Esophagus muscularis mucosa (tissue), 4 donors: ENCODE results near the gene ITGB5. TPM values are rescaled to one million over a fixed set of nuclear protein-coding genes. Genes with fewer than 3 reads are reported as not detected.

Experiments
- DNase-seq: peaks from one replicate; pipeline ENCODE4 v3.0.0-alpha.2; 2017; ENCODE audit errors: extremely low spot score
- H3K27ac ChIP-seq, 4 donors: fragments of 200-600 bp; sonication (generic); replicated peaks in 1 of 4; 1 replicate in 3 of 4; 2 replicates in 1 of 4; pipeline ENCODE4 v1.5.1; 2016 to 2019; ENCODE audit warnings: mild to moderate bottlenecking in 1 of 4
- H3K27me3 ChIP-seq, 4 donors: fragments of 200-600 bp; sonication (generic); one replicate each; pipeline versions ENCODE4 v1.5.1 to v1.6.0; 2016 to 2019
- H3K36me3 ChIP-seq, 4 donors: fragments of 200-600 bp; sonication (generic); one replicate each; pipeline ENCODE4 v1.5.1; 2016 to 2019
- H3K4me1 ChIP-seq, 4 donors: fragments of 200-600 bp; sonication (generic); one replicate each; pipeline ENCODE4 v1.5.1; 2016 to 2019
- H3K4me3 ChIP-seq, 4 donors: fragments of 200-600 bp; sonication (generic); 1 replicate in 2 of 4; 2 replicates in 2 of 4; pipeline ENCODE4 v1.5.1; 2016 to 2019; ENCODE audit warnings: mild to moderate bottlenecking in 4 of 4, moderate library complexity in 1 of 4
- H3K9me3 ChIP-seq, 4 donors: fragments of 200-600 bp; sonication (generic); 1 replicate in 3 of 4; 2 replicates in 1 of 4; pipeline ENCODE4 v1.5.1; 2016 to 2019
- EP300 ChIP-seq: sonication (generic); formaldehyde crosslinking; IDR thresholded peaks from one replicate; pipeline ENCODE4 v1.6.1; 2017; ENCODE audit warnings: antibody characterized with exemption
- POLR2A ChIP-seq: fragments of 450-650 bp; IDR thresholded peaks from one replicate; pipeline ENCODE4 v1.6.1; 2017; ENCODE audit warnings: antibody characterized with exemption, moderate library complexity, mild to moderate bottlenecking, low read depth
- POLR2AphosphoS5 ChIP-seq, 2 donors: sonication (generic); formaldehyde crosslinking; IDR thresholded peaks; one replicate each; pipeline ENCODE4 v1.6.1; 2017; ENCODE audit warnings: antibody characterized with exemption in 2 of 2
- WGBS: methylation state at CpG from one replicate; pipeline ENCODE4 v1.1.5; 2018; 5-methylcytosine and 5-hydroxymethylcytosine counted together
- intact Hi-C: fragments of 100-400 bp; cut with DNase I; formaldehyde crosslinking; loops from one replicate; pipeline ENCODE4 v1.15.1; 2023
- total RNA-seq, 4 donors: library from RNA; depleted of rRNA; stranded (reverse); fragments of >200 nt; gene quantifications; one replicate each; pipeline versions ENCODE4 v1.1.0 to v1.2.1, GENCODE V29; 2016
- TF ChIP-seq, protein P1 (sequence below), 3 experiments: fragments of 200-600 bp in 2 of 3; fragments of 450-650 bp in 1 of 3; sonication (generic) in 2 of 3; IDR thresholded peaks; one replicate each; pipeline ENCODE4 v1.5.1; 2017 to 2019; ENCODE audit warnings: antibody characterized with exemption in 3 of 3, mild to moderate bottlenecking in 2 of 3, moderate library complexity in 1 of 3

ITGB5 gene
- total RNA-seq, 4 donors from 2014 or later, result 114 to 284 (median 188) TPM

DNA sequence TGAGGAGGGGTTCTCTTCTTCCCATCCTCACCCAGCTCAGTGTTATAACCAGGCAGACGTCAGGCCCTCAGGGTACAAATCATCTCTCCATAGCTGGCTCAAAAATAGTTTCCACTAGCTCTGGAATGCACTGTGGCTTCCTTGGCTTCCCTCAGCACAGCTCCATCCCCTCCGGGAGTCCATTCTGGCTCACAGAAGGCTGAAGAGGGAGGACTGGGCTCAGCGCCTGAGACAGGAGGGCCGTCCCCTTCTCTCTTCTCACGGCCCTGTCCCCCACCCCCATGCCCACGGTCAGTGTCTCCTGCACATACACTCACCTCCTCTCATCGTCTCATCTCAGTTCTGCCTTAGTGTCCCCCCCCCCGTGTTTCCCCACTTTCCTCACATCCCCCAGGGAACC, 106.8 kb downstream of the ITGB5 start:
- Histone ChIP-seq H3K4me1 (peaks cover 41 to 67% (median 52%) of the 10 kb centered on the region in 4 donors), H3K27ac (peak overlapping the region; percentile 89 to 93 (median 91)), H3K36me3 (peaks cover 0 to 19% (median 5%) of the 10 kb centered on the region in 4 donors), H3K4me3 (peak overlapping the region in 2 of 4 donors; percentile 4 to 11), H3K27me3 (no peaks in the 10 kb centered on the region), H3K9me3 (no peaks in the 10 kb centered on the region)
- WGBS, result 5% methylated on average over 8 of the region's 8 CpGs
- TF ChIP-seq EP300 (no peak), POLR2A (no peak), POLR2AphosphoS5 (IDR thresholded peaks at IDR 0.05) (peak; percentile 32 to 41)
- TF ChIP-seq, protein P1, sequence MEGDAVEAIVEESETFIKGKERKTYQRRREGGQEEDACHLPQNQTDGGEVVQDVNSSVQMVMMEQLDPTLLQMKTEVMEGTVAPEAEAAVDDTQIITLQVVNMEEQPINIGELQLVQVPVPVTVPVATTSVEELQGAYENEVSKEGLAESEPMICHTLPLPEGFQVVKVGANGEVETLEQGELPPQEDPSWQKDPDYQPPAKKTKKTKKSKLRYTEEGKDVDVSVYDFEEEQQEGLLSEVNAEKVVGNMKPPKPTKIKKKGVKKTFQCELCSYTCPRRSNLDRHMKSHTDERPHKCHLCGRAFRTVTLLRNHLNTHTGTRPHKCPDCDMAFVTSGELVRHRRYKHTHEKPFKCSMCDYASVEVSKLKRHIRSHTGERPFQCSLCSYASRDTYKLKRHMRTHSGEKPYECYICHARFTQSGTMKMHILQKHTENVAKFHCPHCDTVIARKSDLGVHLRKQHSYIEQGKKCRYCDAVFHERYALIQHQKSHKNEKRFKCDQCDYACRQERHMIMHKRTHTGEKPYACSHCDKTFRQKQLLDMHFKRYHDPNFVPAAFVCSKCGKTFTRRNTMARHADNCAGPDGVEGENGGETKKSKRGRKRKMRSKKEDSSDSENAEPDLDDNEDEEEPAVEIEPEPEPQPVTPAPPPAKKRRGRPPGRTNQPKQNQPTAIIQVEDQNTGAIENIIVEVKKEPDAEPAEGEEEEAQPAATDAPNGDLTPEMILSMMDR (IDR thresholded peaks at IDR 0.05), result no peak
- intact Hi-C loops, result no loop called here
- no peak for DNase-seq

DNA sequence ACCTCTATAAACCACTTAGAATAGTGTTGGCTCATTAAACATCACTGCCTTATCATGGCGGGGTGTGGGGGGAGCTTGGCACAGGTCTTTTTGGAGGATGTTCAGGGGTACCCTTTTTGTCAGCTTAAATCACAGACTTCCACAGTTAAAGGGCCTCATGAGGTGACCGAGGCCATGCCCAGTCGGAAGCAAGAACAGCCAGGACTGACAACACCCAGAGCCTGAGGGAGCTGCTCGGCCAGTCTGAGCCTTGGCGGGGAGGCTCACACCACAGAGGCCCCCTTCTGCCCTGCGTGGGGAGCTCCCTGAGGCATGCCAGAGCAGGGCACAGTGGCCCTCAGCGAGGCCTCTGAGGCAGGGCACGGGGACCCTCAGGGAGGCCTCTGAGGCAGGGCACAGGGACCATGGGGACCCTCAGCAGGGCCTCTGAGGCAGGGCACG, 107.4 kb downstream of the ITGB5 start:
- peaks cover 46 to 69% (median 51%) of the 10 kb centered on the region in 4 donors for H3K4me1 ChIP-seq
- H3K27ac ChIP-seq, result peak overlapping the region; percentile 89 to 93 (median 91)
- DNase-seq, result no peak
- H3K27me3 ChIP-seq, result no peaks in the 10 kb centered on the region
- TF ChIP-seq EP300 (no peak), POLR2AphosphoS5 (IDR thresholded peaks at IDR 0.05) (no peak), POLR2A (no peak)
- TF ChIP-seq, protein P1 (IDR thresholded peaks at IDR 0.05), result no peak
- intact Hi-C loops, result no loop called here
- no peaks in the 10 kb centered on the region for H3K9me3 ChIP-seq
- 86% methylated on average over 4 of the region's 9 CpGs for WGBS
- H3K36me3 ChIP-seq, result peaks cover 0 to 25% (median 4%) of the 10 kb centered on the region in 4 donors
- H3K4me3 ChIP-seq, result peak overlapping the region in 1 of 4 donors; percentile 4

DNA sequence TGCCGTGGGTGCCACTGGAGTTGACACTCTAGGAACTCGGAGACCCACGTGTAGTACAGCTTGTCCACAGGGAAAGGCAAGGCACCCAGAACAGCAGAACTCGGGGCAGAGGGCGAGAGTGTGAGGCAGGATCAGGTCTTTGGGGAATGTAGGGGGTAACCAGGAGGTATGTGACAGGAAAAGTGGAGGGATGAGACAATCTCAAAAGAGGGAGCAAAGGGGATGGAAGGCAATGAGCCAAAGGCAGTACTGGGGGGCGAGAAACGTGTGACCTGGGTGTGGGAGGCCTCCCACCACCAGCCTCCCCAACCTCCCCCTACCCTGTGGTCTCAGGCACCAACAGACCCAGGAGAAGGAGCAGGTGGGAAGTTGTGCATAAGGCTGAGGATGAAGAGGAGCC, 108.0 kb downstream of the ITGB5 start:
- no peak for DNase-seq

GRCh38 chr3:124777762-124778470, 109.2 kb downstream of the ITGB5 start:
- Histone ChIP-seq H3K36me3 (peaks cover 0 to 35% (median 6%) of the 10 kb centered on the region in 4 donors), H3K9me3 (no peaks in the 10 kb centered on the region), H3K4me3 (no peak overlapping the region), H3K27me3 (no peaks in the 10 kb centered on the region), H3K27ac (peak overlapping the region; percentile 89 to 93 (median 91)), H3K4me1 (peaks cover 65 to 77% (median 69%) of the 10 kb centered on the region in 4 donors)
- intact Hi-C loops, result no loop called here
- 81% methylated on average over 4 of the region's 5 CpGs for WGBS
- TF ChIP-seq EP300, result no peak
- TF ChIP-seq POLR2AphosphoS5 (IDR thresholded peaks at IDR 0.05), result no peak
- no peak for TF ChIP-seq POLR2A
- TF ChIP-seq, protein P1 (IDR thresholded peaks at IDR 0.05), result no peak
- no peak for DNase-seq

More for the DNA sequence above, 108.0 kb downstream of the ITGB5 start:
- 82% methylated on average over 7 of the region's 7 CpGs for WGBS
- H3K27ac ChIP-seq, result peak overlapping the region; percentile 89 to 93 (median 91)
- H3K4me1 ChIP-seq, result peaks cover 53 to 69% (median 57%) of the 10 kb centered on the region in 4 donors
- H3K9me3 ChIP-seq, result no peaks in the 10 kb centered on the region
- H3K4me3 ChIP-seq, result no peak overlapping the region
- H3K27me3 ChIP-seq, result no peaks in the 10 kb centered on the region
- peaks cover 0 to 27% (median 3%) of the 10 kb centered on the region in 4 donors for H3K36me3 ChIP-seq
- intact Hi-C loops, result no loop called here
- TF ChIP-seq POLR2A, result no peak
- TF ChIP-seq EP300, result no peak
- TF ChIP-seq, protein P1 (IDR thresholded peaks at IDR 0.05), result no peak
- TF ChIP-seq POLR2AphosphoS5 (IDR thresholded peaks at IDR 0.05), result no peak
